Uterus (tissue), 4 donors: ENCODE measurements around the gene IQCF5. TPM values are rescaled to one million over a fixed set of nuclear protein-coding genes. Genes with fewer than 3 reads are reported as not detected.
"Not testable (repeated sequence)": the region's sequence is repeated elsewhere in the genome, so short reads cannot be mapped to it uniquely, and the experiment has no call there.

ENCODE experiments used
- DNase-seq, 2 donors: peaks; one replicate each; pipeline ENCODE4 v3.0.0-alpha.2; 2019 to 2020
- H3K27ac ChIP-seq, 2 donors: fragments of 200-600 bp; sonication (generic); 1 replicate in 1 of 2; 2 replicates in 1 of 2; pipeline ENCODE4 v1.5.1; 2016 to 2018
- H3K27me3 ChIP-seq, 2 donors: fragments of 200-600 bp; sonication (generic); one replicate each; pipeline ENCODE4 v1.5.1; 2018 to 2019; ENCODE audit warnings: control low read depth in 1 of 2
- H3K36me3 ChIP-seq, 2 donors: fragments of 200-600 bp; sonication (generic); one replicate each; pipeline ENCODE4 v1.5.1; 2019; ENCODE audit warnings: control low read depth in 1 of 2
- H3K4me1 ChIP-seq, 2 donors: fragments of 200-600 bp; sonication (generic); one replicate each; pipeline ENCODE4 v1.5.1; 2018 to 2019; ENCODE audit warnings: control low read depth in 1 of 2
- H3K4me3 ChIP-seq, 2 donors: fragments of 200-600 bp; sonication (generic); 1 replicate in 1 of 2; 2 replicates in 1 of 2; pipeline ENCODE4 v1.5.1; 2018 to 2019; ENCODE audit warnings: mild to moderate bottlenecking in 1 of 2
- H3K9me3 ChIP-seq, 2 donors: fragments of 200-600 bp; sonication (generic); one replicate each; pipeline ENCODE4 v1.5.1; 2019; ENCODE audit warnings: control low read depth in 1 of 2
- POLR2A ChIP-seq, 2 donors: fragments of 450-650 bp; IDR thresholded peaks; one replicate each; pipeline ENCODE4 v1.6.1; 2016; ENCODE audit warnings: antibody characterized with exemption in 2 of 2, mild to moderate bottlenecking in 1 of 2, moderate library complexity in 1 of 2
- intact Hi-C: fragments of 100-400 bp; cut with DNase I; formaldehyde crosslinking; loops from one replicate; pipeline ENCODE4 v1.15.1; 2023; ENCODE audit warnings: low total_unique reads
- total RNA-seq, 4 donors: library from RNA; depleted of rRNA in 3 of 4; stranded (reverse); fragments of >200 nt in 3 of 4; gene quantifications; one replicate each; pipeline versions ENCODE4 v1.1.0 to v1.2.4, GENCODE V29; 2014 to 2023
- TF ChIP-seq, protein P1 (sequence below), 4 experiments: fragments of 200-600 bp in 2 of 4; fragments of 450-650 bp in 2 of 4; sonication (generic) in 2 of 4; IDR thresholded peaks; one replicate each; pipeline ENCODE4 v1.5.1; 2016 to 2019; ENCODE audit warnings: antibody characterized with exemption in 4 of 4, mild to moderate bottlenecking in 2 of 4, moderate library complexity in 1 of 4
- donor health status: DM: yes; HTN: yes; CAD: no.

Gene IQCF5
- total RNA-seq, 4 donors from 2014 or later = not detected

DNA sequence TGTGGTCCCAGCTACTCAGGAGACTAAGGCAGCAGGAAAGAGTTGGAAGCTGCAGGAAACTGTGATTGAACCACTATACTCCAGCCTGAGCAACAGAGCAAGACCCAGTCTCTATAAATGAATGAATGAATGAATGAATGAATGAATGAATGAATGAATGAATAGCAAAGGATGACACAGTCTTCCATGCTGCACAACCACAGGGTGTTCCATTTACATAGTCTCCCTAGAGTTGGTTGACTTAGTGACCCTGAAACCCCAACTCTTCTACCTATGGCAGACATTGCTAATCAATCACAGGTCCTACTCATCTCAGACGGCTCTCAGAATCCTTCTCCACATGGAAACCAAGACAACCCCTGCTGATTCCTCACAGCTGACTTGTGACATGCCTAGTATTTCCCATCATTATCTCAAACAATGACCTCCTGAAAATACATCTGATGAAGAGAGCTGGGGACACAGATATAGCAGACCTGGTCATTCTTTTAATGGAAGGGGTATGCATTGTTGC, 2.1 kb downstream of the IQCF5 start:
- Histone ChIP-seq H3K27me3 (no peaks in the 10 kb centered on the region), H3K4me1 (no peaks in the 10 kb centered on the region), H3K27ac (no peak overlapping the region), H3K9me3 (no peaks in the 10 kb centered on the region), H3K4me3 (no peak overlapping the region), H3K36me3 (no peaks in the 10 kb centered on the region)
- TF ChIP-seq, protein P1, sequence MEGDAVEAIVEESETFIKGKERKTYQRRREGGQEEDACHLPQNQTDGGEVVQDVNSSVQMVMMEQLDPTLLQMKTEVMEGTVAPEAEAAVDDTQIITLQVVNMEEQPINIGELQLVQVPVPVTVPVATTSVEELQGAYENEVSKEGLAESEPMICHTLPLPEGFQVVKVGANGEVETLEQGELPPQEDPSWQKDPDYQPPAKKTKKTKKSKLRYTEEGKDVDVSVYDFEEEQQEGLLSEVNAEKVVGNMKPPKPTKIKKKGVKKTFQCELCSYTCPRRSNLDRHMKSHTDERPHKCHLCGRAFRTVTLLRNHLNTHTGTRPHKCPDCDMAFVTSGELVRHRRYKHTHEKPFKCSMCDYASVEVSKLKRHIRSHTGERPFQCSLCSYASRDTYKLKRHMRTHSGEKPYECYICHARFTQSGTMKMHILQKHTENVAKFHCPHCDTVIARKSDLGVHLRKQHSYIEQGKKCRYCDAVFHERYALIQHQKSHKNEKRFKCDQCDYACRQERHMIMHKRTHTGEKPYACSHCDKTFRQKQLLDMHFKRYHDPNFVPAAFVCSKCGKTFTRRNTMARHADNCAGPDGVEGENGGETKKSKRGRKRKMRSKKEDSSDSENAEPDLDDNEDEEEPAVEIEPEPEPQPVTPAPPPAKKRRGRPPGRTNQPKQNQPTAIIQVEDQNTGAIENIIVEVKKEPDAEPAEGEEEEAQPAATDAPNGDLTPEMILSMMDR (IDR thresholded peaks at IDR 0.05) = no peak
- TF ChIP-seq POLR2A (IDR thresholded peaks at IDR 0.05) = no peak
- no peak for DNase-seq
- intact Hi-C loops = no loop called here

DNA sequence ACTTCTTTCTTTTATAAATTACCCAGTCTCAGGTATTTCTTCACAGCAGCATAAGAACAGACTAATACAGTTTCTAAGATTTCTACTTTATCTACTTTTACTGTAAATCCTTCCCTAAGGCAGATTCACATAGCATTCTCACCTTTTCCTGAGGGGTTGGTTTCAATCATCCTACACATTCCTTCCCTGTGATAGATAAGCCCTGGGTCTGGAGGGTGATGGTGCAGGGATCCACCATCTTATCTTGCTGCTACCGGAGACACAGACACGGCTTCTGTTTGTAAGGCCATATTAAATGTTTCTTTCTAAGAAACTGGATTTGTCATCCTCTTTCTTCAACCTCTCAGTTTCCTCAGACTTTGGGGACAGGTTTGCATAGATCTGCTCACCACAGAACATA, 6.1 kb downstream of the IQCF5 start:
- intact Hi-C loops = no loop called here
- no peaks in the 10 kb centered on the region for H3K27me3 ChIP-seq
- no peaks in the 10 kb centered on the region for H3K4me1 ChIP-seq
- no peaks in the 10 kb centered on the region for H3K36me3 ChIP-seq
- H3K4me3 ChIP-seq = no peak overlapping the region
- H3K9me3 ChIP-seq = no peaks in the 10 kb centered on the region
- TF ChIP-seq POLR2A (IDR thresholded peaks at IDR 0.05) = no peak
- no peak for DNase-seq
- H3K27ac ChIP-seq = no peak overlapping the region

DNA sequence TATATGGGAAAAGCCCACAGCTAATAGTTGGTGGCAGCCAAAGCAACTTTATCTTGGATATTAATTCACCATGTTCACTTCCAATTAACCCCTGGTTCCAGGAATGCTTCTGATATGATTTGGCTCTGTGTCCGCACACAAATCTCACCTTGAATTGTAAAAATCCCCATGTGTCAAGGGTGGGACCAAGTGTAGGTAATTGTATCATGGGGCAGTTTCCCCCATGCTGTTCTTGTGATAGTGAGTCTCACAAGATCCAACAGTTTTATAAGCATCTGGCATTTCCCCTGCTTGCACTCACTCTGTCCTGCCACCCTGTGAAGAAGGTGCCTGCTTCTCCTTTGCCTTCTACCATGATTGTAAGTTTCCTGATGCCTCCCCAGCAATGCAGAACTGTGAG, 6.5 kb downstream of the IQCF5 start:
- H3K4me3 ChIP-seq, H3K9me3 ChIP-seq, H3K4me1 ChIP-seq, DNase-seq, intact Hi-C loops, H3K27me3 ChIP-seq, H3K27ac ChIP-seq, H3K36me3 ChIP-seq: not testable (repeated sequence)

DNA sequence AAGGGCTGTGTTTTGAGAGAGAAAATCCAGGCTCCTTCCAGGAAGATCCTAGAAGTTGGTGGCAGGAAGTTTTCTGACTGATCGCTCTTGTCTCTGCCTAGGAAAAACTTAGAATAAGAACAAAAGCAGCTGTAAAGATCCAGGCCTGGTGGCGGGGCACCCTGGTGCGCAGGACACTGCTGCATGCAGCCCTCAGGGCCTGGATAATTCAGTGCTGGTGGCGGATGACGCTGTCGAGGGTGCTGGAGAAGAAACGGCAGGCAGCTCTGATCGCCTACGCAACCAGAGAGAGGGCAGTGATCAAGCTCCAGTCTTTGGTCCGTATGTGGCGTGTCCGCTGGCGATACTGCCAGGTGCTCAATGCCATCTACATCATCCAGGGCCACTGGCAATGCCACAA, 12.5 kb downstream of the IQCF5 start:
- intact Hi-C loops = no loop called here
- Histone ChIP-seq H3K27me3 (no peaks in the 10 kb centered on the region), H3K36me3 (no peaks in the 10 kb centered on the region), H3K27ac (no peak overlapping the region), H3K9me3 (no peaks in the 10 kb centered on the region), H3K4me1 (no peaks in the 10 kb centered on the region), H3K4me3 (no peak overlapping the region)
- no peak for TF ChIP-seq POLR2A (IDR thresholded peaks at IDR 0.05)
- TF ChIP-seq, protein P1 (IDR thresholded peaks at IDR 0.05) = no peak
- no peak for DNase-seq

DNA sequence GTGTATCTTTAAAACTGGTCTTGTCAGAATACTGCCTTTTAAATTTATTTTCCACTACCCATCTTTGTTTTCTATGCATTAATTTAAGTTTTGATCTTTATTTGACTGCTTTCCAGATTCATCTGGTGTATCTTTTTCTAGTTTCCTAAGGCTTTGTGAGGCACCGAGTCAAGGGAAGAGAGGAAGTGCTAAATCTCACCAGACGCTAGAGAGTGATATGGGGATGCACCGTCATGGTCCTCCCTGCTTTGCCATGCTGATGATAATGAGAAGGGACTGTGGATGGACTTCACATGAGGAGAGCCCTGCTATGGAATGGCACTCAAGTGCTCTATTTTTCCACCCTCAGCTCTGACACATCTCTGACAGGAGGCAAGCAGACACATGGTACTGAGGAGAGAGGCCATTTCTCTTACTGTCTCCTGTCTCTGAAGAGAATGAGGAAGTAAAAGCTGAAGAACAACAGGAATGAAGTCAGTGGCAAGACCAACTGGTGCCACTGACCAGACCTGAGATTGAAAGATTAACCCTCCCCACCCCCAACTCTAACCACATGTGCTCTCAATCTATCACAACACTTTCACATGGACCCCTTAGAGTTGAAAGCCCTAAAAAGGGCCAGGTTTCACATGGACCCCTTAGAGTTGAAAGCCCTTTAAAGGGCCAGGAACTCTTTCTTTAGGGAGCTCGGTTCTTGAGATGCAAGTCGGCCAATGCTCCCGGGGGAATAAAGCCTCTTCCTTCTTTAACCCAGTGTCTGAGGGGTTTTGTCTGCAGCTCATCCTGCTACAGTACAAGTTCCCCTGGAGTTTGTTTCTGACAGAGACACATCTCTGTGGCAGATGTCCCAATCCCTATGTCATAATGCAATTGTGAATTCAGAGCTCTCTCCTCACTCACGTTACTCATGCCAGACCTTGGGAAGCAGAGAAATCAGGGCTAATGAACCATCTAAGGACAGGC, 14.4 kb downstream of the IQCF5 start, which contains the start of gene IQCF2:
TSS of gene IQCF2 (plus strand) at position 913 of the 963 bp plus-strand sequence. CDS start 52 bp downstream, outside the sequence.
- intact Hi-C loops = no loop called here
- Histone ChIP-seq H3K4me1 (no peaks in the 10 kb centered on the region), H3K36me3 (no peaks in the 10 kb centered on the region), H3K4me3 (no peak within 1 kb of the TSS), H3K9me3 (no peaks in the 10 kb centered on the region), H3K27ac (no peak within 1 kb of the TSS), H3K27me3 (no peaks in the 10 kb centered on the region)
- no peak for DNase-seq
- TF ChIP-seq POLR2A (IDR thresholded peaks at IDR 0.05) = no peak
- TF ChIP-seq, protein P1 (IDR thresholded peaks at IDR 0.05) = no peak

DNA sequence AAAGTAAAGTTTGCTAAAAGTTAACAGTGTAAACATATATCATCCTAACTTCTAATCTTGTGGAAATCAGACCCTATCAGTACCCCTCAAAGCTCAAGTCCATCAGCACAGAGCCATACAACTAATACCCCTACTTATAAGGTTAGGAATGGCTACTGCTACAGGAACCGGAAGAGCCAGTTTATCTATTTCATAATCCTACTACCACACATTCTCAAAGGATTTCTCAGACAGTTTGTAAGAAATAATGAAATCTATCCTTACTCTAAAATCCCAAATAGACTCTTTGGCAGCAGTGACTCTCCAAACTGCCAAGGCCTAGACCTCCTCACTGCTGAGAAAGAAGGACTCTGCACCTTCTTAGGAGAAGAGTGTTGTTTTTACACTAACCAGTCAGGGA, 20.0 kb downstream of the IQCF5 start:
- H3K27ac ChIP-seq, DNase-seq, intact Hi-C loops, H3K27me3 ChIP-seq, H3K9me3 ChIP-seq, H3K4me3 ChIP-seq, H3K4me1 ChIP-seq, H3K36me3 ChIP-seq: not testable (repeated sequence)
